Effector memory CD4-positive, alpha-beta T cell (primary cell): ENCODE data around the gene CD244.
"Not testable (repeated sequence)": the region's sequence is repeated elsewhere in the genome, so short reads cannot be mapped to it uniquely, and the experiment has no call there.

Experiments used
- DNase-seq, 3 donors: peaks; one replicate each; pipeline ENCODE4 v3.0.0-alpha.2; 2020
- H3K27ac ChIP-seq: 2 replicates; pipeline ENCODE4 v1.7.0; 2013; ENCODE audit warnings: mild to moderate bottlenecking, low read length, moderate library complexity; ENCODE audit not compliant: insufficient read depth, poor library complexity, severe bottlenecking
- H3K27me3 ChIP-seq: replicated peaks from 2 replicates; pipeline ENCODE4 v1.7.0; 2013; ENCODE audit warnings: mild to moderate bottlenecking, low read length; ENCODE audit not compliant: insufficient read depth, control insufficient read depth, poor library complexity, severe bottlenecking
- H3K36me3 ChIP-seq: 2 replicates; pipeline ENCODE4 v1.7.0; 2013; ENCODE audit warnings: mild to moderate bottlenecking, low read length, moderate library complexity; ENCODE audit not compliant: control insufficient read depth, insufficient read depth
- H3K4me1 ChIP-seq: 2 replicates; pipeline ENCODE4 v1.7.0; 2013; ENCODE audit warnings: low read length, mild to moderate bottlenecking; ENCODE audit not compliant: control insufficient read depth, insufficient read depth, poor library complexity, severe bottlenecking
- H3K4me3 ChIP-seq: 2 replicates; pipeline ENCODE4 v1.7.0; 2013; ENCODE audit warnings: low read length, low read depth, mild to moderate bottlenecking; ENCODE audit not compliant: insufficient read depth, poor library complexity, severe bottlenecking
- H3K9me3 ChIP-seq: 2 replicates; pipeline ENCODE4 v1.7.0; 2013; ENCODE audit warnings: mild to moderate bottlenecking, low read length, moderate library complexity; ENCODE audit not compliant: control insufficient read depth

Gene CD244

GRCh38 chr1:160900683-160901082, 38.0 kb upstream of the CD244 start:
- H3K27me3 ChIP-seq, H3K4me1 ChIP-seq, H3K9me3 ChIP-seq, H3K36me3 ChIP-seq, DNase-seq, H3K27ac ChIP-seq, H3K4me3 ChIP-seq: not testable (repeated sequence)

GRCh38 chr1:160894368-160895135, 31.9 kb upstream of the CD244 start:
- not testable (repeated sequence) for H3K4me3 ChIP-seq, H3K27me3 ChIP-seq, H3K36me3 ChIP-seq, DNase-seq, H3K4me1 ChIP-seq, H3K9me3 ChIP-seq, H3K27ac ChIP-seq

- Histone ChIP-seq H3K4me3 (no peak overlapping the region), H3K4me1 (no peaks in the 10 kb centered on the region), H3K9me3 (no peaks in the 10 kb centered on the region), H3K27ac (no peak overlapping the region), H3K27me3 (no peaks in the 10 kb centered on the region), H3K36me3 (no peaks in the 10 kb centered on the region)
- DNase-seq = no peak
These were observed 28.8 kb upstream of the CD244 start for GRCh38 chr1:160891474-160891873.

- H3K4me3 ChIP-seq = no peak overlapping the region
- no peaks in the 10 kb centered on the region for H3K27me3 ChIP-seq
- no peak for DNase-seq
These were observed 26.2 kb upstream of the CD244 start for GRCh38 chr1:160888926-160889325.

DNA sequence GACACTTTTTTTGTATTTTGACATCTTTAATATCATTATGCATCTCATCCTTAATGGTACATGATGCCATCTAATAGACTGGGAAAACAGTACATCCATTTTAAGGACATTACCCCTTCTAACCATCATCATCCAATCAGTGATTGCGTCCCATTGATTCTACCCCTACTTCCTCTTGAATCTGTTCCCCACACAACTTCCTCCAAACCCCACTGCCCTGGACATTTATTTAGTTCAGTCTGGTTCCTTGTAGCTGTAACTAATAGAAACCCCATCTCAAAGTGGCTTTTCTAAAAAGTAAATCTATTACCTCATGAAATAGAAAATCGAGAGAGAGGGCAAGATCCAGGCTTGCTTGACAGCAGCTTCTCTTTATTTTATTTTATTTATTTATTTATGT, 24.4 kb upstream of the CD244 start:
- Histone ChIP-seq H3K27ac (no peak overlapping the region), H3K36me3 (no peaks in the 10 kb centered on the region), H3K4me3 (no peak overlapping the region), H3K27me3 (no peaks in the 10 kb centered on the region), H3K9me3 (no peaks in the 10 kb centered on the region), H3K4me1 (no peaks in the 10 kb centered on the region)
- no peak for DNase-seq

More at GRCh38 chr1:160888926-160889325, 26.2 kb upstream of the CD244 start:
- Histone ChIP-seq H3K27ac (no peak overlapping the region), H3K36me3 (no peaks in the 10 kb centered on the region), H3K9me3 (no peaks in the 10 kb centered on the region), H3K4me1 (no peaks in the 10 kb centered on the region)

DNA sequence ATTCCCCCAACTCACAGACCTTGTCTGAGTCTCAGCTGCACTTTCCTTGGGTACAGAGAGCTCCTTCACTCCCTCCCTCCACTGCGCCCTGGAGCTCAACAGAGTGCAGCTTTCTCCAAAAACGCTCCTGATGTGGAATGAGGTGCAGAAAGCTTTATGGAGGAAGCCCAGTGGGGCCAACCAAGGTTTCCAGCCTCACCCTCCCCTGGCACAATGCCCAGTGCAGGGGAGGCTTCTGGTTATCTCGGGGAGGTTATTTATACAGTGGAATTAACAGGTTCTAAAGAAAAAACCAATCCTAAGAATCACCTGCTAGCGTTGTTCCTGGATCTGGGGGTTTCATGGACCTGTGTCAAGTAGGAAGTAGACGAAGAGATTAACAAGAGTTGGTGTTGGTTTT, 22.4 kb upstream of the CD244 start, which contains the start of gene ITLN1:
Gene ITLN1 (minus strand): TSS at position 139 of the 400 bp plus-strand sequence. CDS start 303 bp downstream, outside the sequence.
- Histone ChIP-seq H3K4me1 (no peaks in the 10 kb centered on the region), H3K9me3 (no peaks in the 10 kb centered on the region), H3K36me3 (no peaks in the 10 kb centered on the region), H3K4me3 (no peak within 1 kb of the TSS), H3K27ac (no peak within 1 kb of the TSS), H3K27me3 (no peaks in the 10 kb centered on the region)
- no peak for DNase-seq

GRCh38 chr1:160884579-160884978, 21.9 kb upstream of the CD244 start:
- Histone ChIP-seq H3K4me3 (no peak overlapping the region), H3K27ac (no peak overlapping the region), H3K27me3 (no peaks in the 10 kb centered on the region), H3K4me1 (no peaks in the 10 kb centered on the region), H3K36me3 (no peaks in the 10 kb centered on the region), H3K9me3 (no peaks in the 10 kb centered on the region)
- DNase-seq = no peak

DNA sequence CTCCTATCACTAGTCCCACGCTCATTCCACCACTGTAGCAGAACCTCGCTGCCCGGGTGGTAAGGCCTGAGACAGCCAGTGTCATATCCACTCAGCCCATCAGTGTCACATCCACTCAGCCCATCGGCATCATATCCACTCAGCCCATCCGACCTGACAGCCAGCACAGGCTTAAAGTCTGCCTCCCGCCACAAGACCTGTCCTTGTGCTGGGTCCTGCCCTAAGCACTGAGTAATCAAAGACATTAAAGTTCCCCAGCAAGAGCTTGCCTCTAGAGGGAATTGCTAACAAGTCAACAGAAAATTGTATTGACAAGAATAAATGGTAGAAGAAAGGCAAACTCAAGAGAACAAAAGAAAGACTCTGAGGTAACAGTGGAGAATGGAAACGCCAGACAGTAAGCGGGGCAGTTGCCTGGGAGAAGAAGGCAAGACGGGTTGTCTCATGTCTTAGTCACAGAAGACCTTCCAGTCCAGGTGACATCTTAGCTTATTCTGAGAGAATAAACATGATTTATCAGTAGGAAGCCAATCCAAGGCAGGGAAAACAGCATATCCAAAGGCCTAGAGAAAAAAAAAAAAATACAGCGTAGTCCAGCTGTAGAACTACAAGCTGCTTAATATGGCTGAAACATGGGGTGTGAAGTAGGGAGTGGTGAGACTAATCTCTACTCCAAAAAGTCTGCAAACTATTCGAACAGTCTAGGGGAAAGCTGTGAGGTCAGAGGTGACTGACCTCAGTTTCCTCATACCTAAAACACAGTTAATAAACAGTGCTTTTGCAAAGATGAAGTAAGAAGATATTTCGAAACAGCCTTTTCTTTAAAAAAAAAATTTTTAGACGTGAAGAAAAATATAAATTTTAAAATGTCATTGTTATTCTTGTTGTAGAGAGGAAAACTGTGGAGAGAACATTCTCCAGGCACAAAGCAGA, 21.2 kb upstream of the CD244 start:
- Histone ChIP-seq H3K27ac (no peak overlapping the region), H3K4me1 (no peaks in the 10 kb centered on the region), H3K4me3 (no peak overlapping the region), H3K36me3 (no peaks in the 10 kb centered on the region), H3K27me3 (no peaks in the 10 kb centered on the region), H3K9me3 (no peaks in the 10 kb centered on the region)
- no peak for DNase-seq

DNA sequence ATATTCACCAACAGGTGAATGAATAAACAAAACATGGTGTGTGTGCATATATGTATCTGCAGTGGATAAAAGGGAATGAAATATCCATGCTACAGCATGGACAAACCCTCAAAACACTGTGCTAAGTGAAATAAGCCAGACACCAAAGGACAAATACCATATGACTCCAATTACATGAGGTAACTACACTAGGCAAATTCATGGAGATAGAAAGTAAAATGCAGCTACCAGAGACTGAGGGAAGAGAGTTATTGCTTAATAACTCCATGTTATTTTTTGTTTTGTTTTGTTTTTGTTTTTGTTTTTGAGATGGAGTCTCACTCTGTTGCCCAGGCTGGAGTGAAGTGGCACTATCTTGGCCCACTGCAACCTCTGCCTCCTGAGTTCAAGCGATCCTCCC, 19.9 kb upstream of the CD244 start:
- no peaks in the 10 kb centered on the region for H3K27me3 ChIP-seq
- H3K36me3 ChIP-seq = no peaks in the 10 kb centered on the region
- H3K4me1 ChIP-seq = no peaks in the 10 kb centered on the region
- no peak overlapping the region for H3K27ac ChIP-seq
- H3K4me3 ChIP-seq = no peak overlapping the region
- DNase-seq = no peak
- H3K9me3 ChIP-seq = no peaks in the 10 kb centered on the region

- H3K9me3 ChIP-seq, H3K27ac ChIP-seq, H3K36me3 ChIP-seq, H3K4me1 ChIP-seq, H3K27me3 ChIP-seq, H3K4me3 ChIP-seq, DNase-seq: not testable (repeated sequence)
These were observed 18.6 kb upstream of the CD244 start for GRCh38 chr1:160881264-160881663.
